Measurements from ENCODE around the gene BMPR1A.

- no peak for TF ChIP-seq AKAP8 (CRISPR knock-in tag; IDR thresholded peaks at IDR 0.05)
- TF ChIP-seq ZNF274 (CRISPR knock-in tag; IDR thresholded peaks at IDR 0.05): no peak
- TF ChIP-seq USF2 (IDR thresholded peaks at IDR 0.05; ENCODE audit: low read depth, low read length): no peak
- TF ChIP-seq USF2 (CRISPR knock-in tag; IDR thresholded peaks at IDR 0.05; ENCODE audit: borderline replicate concordance): no peak
- TF ChIP-seq ZBTB40 (IDR thresholded peaks at IDR 0.05): no peak
- no peak for TF ChIP-seq ZBTB40 (CRISPR knock-in tag; IDR thresholded peaks at IDR 0.05)
- TF ChIP-seq ZNF512B (CRISPR knock-in tag; IDR thresholded peaks at IDR 0.05; ENCODE audit: borderline replicate concordance): no peak
- no peak for TF ChIP-seq MNT (IDR thresholded peaks at IDR 0.05)
- TF ChIP-seq CTCF (CRISPR knock-in tag; IDR thresholded peaks at IDR 0.05): no peak
- no peak for TF ChIP-seq ZNF619 (CRISPR knock-in tag; IDR thresholded peaks at IDR 0.05)
- TF ChIP-seq ZNF552 (CRISPR knock-in tag; IDR thresholded peaks at IDR 0.05; ENCODE audit: borderline replicate concordance): no peak
- TF ChIP-seq ZFP91 (CRISPR knock-in tag; IDR thresholded peaks at IDR 0.05; ENCODE audit: borderline replicate concordance): no peak
- TF ChIP-seq RFX5 (IDR thresholded peaks at IDR 0.05; ENCODE audit: low read depth, low read length): no peak
- TF ChIP-seq ZFP37 (CRISPR knock-in tag; IDR thresholded peaks at IDR 0.05; ENCODE audit: borderline replicate concordance): no peak
- no peak for TF ChIP-seq JUND (CRISPR knock-in tag; IDR thresholded peaks at IDR 0.05)
- TF ChIP-seq POLR2AphosphoS2 (IDR thresholded peaks at IDR 0.05; ENCODE audit: low read depth, low read length): no peak
Observed at GRCh38 chr10:86836044-86836443, 79.6 kb downstream of the BMPR1A start.

Data from HepG2 (cell line).